Stimulated activated CD4-positive, alpha-beta T cell treated with anti-CD3 and anti-CD28 coated beads, Interleukin-1b, Interleukin-23, amount 100 ng/mL, for 4 hours (primary cell): ENCODE results near the gene TRABD.

Experiments
- DNase-seq, 2 donors: peaks; one replicate each; pipeline ENCODE4 v3.0.0-alpha.2; 2020; ENCODE audit warnings: low read depth in 2 of 2

The TRABD gene

GRCh38 chr22:50238755-50239154 is 53.0 kb downstream of the TRABD start:
- DNase-seq: no peak

GRCh38 chr22:50242406-50242949 is 56.8 kb downstream of the TRABD start:
- no peak for DNase-seq

- DNase-seq: no peak
Observed at GRCh38 chr22:50243685-50244419, 58.1 kb downstream of the TRABD start.

GRCh38 chr22:50244420-50245213 is 58.9 kb downstream of the TRABD start, which contains the start of gene TUBGCP6:
Gene TUBGCP6 (minus strand): TSS chr22:50245023. CDS start chr22:50244459, 564 bp downstream.
- peak; percentile 85 to 91 for DNase-seq

GRCh38 chr22:50245214-50246072 is 59.7 kb downstream of the TRABD start:
- peak in 1 of 2 donors; percentile 73 for DNase-seq

- no peak for DNase-seq
Observed at GRCh38 chr22:50246242-50247175, 60.8 kb downstream of the TRABD start.

- no peak for DNase-seq
Observed at GRCh38 chr22:50247748-50248147, 62.0 kb downstream of the TRABD start.

- no peak for DNase-seq
Observed at GRCh38 chr22:50248196-50249081, 62.7 kb downstream of the TRABD start.
